HepG2 (cell line): Measurements from ENCODE around the gene BBIP1.

Experiments used
- ETV6 ChIP-seq: sonication (generic); formaldehyde crosslinking; conservative IDR thresholded peaks from 2 replicates; pipeline ENCODE4 v1.4.0; 2020; ENCODE audit warnings: missing genetic modification reagents
- EZH2 ChIP-seq: conservative IDR thresholded peaks from 2 replicates; pipeline ENCODE4 v1.6.1; 2012; ENCODE audit warnings: mild to moderate bottlenecking, low read depth, low read length, moderate library complexity
- MYC ChIP-seq: sonication (generic); formaldehyde crosslinking; IDR thresholded peaks from 2 replicates; pipeline ENCODE4 v1.9.0; 2021; ENCODE audit warnings: missing genetic modification reagents, borderline replicate concordance
- MYNN ChIP-seq: sonication (generic); formaldehyde crosslinking; IDR thresholded peaks from 2 replicates; pipeline ENCODE4 v1.4.0; 2020; ENCODE audit warnings: mild to moderate bottlenecking, low read depth, missing genetic modification reagents
- PHF8 ChIP-seq: sonication (generic); formaldehyde crosslinking; IDR thresholded peaks from 2 replicates; pipeline ENCODE4 v1.5.0; 2020; ENCODE audit warnings: missing genetic modification reagents
- ZNF687 ChIP-seq: sonication (generic); formaldehyde crosslinking; IDR thresholded peaks from 2 replicates; pipeline ENCODE4 v1.5.1; 2020; ENCODE audit warnings: mild to moderate bottlenecking, missing genetic modification reagents, moderate library complexity
- ZNF7 ChIP-seq: IDR thresholded peaks from 2 replicates; pipeline ENCODE4 v1.6.1; 2016; ENCODE audit warnings: missing biosample characterization, missing genetic modification reagents
- TF ChIP-seq, protein P1 (sequence below): sonication (generic); formaldehyde crosslinking; IDR thresholded peaks from 2 replicates; pipeline ENCODE4 v1.5.0; 2020; ENCODE audit warnings: mild to moderate bottlenecking, missing genetic modification reagents, moderate library complexity
- TF ChIP-seq, protein P2 (sequence below), 2 experiments: IDR thresholded peaks; 2 replicates each; pipeline ENCODE4 v1.6.1; 2011 to 2012; ENCODE audit warnings: low read length in 2 of 2, borderline replicate concordance in 1 of 2, low read depth in 1 of 2, mild to moderate bottlenecking in 1 of 2, moderate library complexity in 1 of 2

DNA sequence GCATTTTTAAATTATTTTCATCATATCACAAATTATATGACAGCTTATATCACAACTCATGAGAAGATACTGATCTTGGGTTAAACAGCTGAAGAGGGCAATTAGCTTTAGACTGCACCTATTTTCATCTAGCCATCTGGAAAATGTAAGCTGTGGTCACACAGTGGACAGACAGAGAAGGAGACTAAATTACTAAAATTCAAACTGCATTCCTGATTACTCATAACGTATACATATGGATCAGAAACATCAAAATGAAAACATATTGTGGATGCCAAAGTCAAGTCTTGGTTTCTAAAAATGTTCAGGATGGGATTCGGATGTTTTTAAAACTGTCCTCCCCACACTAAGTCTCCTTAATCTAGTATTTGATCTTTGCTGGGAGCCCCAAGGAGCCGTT is 6.6 kb downstream of the BBIP1 start:
- no peak for TF ChIP-seq ETV6 (CRISPR knock-in tag)
- TF ChIP-seq MYNN: no peak
- TF ChIP-seq PHF8 (CRISPR knock-in tag): no peak
- TF ChIP-seq ZNF687 (CRISPR knock-in tag): no peak
- no peak for TF ChIP-seq EZH2
- TF ChIP-seq, protein P1, sequence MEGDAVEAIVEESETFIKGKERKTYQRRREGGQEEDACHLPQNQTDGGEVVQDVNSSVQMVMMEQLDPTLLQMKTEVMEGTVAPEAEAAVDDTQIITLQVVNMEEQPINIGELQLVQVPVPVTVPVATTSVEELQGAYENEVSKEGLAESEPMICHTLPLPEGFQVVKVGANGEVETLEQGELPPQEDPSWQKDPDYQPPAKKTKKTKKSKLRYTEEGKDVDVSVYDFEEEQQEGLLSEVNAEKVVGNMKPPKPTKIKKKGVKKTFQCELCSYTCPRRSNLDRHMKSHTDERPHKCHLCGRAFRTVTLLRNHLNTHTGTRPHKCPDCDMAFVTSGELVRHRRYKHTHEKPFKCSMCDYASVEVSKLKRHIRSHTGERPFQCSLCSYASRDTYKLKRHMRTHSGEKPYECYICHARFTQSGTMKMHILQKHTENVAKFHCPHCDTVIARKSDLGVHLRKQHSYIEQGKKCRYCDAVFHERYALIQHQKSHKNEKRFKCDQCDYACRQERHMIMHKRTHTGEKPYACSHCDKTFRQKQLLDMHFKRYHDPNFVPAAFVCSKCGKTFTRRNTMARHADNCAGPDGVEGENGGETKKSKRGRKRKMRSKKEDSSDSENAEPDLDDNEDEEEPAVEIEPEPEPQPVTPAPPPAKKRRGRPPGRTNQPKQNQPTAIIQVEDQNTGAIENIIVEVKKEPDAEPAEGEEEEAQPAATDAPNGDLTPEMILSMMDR (CRISPR knock-in tag): no peak
- no peak for TF ChIP-seq MYC (CRISPR knock-in tag)
- TF ChIP-seq, protein P2, sequence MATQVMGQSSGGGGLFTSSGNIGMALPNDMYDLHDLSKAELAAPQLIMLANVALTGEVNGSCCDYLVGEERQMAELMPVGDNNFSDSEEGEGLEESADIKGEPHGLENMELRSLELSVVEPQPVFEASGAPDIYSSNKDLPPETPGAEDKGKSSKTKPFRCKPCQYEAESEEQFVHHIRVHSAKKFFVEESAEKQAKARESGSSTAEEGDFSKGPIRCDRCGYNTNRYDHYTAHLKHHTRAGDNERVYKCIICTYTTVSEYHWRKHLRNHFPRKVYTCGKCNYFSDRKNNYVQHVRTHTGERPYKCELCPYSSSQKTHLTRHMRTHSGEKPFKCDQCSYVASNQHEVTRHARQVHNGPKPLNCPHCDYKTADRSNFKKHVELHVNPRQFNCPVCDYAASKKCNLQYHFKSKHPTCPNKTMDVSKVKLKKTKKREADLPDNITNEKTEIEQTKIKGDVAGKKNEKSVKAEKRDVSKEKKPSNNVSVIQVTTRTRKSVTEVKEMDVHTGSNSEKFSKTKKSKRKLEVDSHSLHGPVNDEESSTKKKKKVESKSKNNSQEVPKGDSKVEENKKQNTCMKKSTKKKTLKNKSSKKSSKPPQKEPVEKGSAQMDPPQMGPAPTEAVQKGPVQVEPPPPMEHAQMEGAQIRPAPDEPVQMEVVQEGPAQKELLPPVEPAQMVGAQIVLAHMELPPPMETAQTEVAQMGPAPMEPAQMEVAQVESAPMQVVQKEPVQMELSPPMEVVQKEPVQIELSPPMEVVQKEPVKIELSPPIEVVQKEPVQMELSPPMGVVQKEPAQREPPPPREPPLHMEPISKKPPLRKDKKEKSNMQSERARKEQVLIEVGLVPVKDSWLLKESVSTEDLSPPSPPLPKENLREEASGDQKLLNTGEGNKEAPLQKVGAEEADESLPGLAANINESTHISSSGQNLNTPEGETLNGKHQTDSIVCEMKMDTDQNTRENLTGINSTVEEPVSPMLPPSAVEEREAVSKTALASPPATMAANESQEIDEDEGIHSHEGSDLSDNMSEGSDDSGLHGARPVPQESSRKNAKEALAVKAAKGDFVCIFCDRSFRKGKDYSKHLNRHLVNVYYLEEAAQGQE (IDR thresholded peaks at IDR 0.05; ENCODE audit: borderline replicate concordance in 1 of 2, low read depth in 1 of 2, low read length in 2 of 2): no peak
- TF ChIP-seq ZNF7: no peak
